H1 (cell line): Measurements from ENCODE around the gene RAMP1. TPM values are rescaled to one million over a fixed set of nuclear protein-coding genes. Genes with fewer than 3 reads are reported as not detected.

Experiments used
- CTCF ChIA-PET: fragments of 300-600 bp; sonication (Branson Sonifier 250); formaldehyde crosslinking; loops from one replicate; lab custom pipeline; 2021; ENCODE audit not compliant: partially characterized antibody; lab: Charles Lee
- POLR2A ChIA-PET: fragments of 300-600 bp; sonication (Branson Sonifier 250); formaldehyde crosslinking; loops from one replicate; lab custom pipeline; 2021; ENCODE audit warnings: inconsistent platforms; ENCODE audit not compliant: partially characterized antibody; lab: Charles Lee
- DNase-seq, 2 experiments: peaks; one replicate each; pipeline versions ENCODE4 v3.0.0 to v3.0.0-alpha.2; 2010 to 2022; ENCODE audit warnings: low spot score in 2 of 2, low read depth in 1 of 2, mixed read lengths in 1 of 2
- FAIRE-seq: peaks from 2 replicates; lab custom pipeline; 2011; peaks lifted over from hg19 to GRCh38; lab: Jason Lieb, UNC
- H2AFZ ChIP-seq: 2 replicates; pipeline ENCODE4 v1.8.1; 2012; ENCODE audit warnings: low read length, inconsistent platforms
- H2AK5ac ChIP-seq: 2 replicates; pipeline ENCODE4 v1.6.1; 2013; ENCODE audit warnings: low read depth, low read length
- H2BK120ac ChIP-seq: replicated peaks from 2 replicates; pipeline ENCODE3; 2013; ENCODE audit warnings: low read depth, low read length, inconsistent platforms
- H2BK12ac ChIP-seq: 2 replicates; pipeline ENCODE4 v1.6.1; 2013; ENCODE audit warnings: low read depth, low read length
- H2BK15ac ChIP-seq: 2 replicates; pipeline ENCODE4 v1.6.1; 2013; ENCODE audit warnings: low read length
- H2BK20ac ChIP-seq: 2 replicates; pipeline ENCODE4 v1.6.1; 2013; ENCODE audit warnings: low read length
- H2BK5ac ChIP-seq: 2 replicates; pipeline ENCODE4 v1.6.1; 2013; ENCODE audit warnings: low read depth, low read length
- H3K14ac ChIP-seq: 2 replicates; pipeline ENCODE4 v1.6.1; 2013; ENCODE audit warnings: inconsistent platforms; ENCODE audit not compliant: insufficient read length
- H3K18ac ChIP-seq: 2 replicates; pipeline ENCODE4 v1.6.1; 2013; ENCODE audit warnings: low read length; ENCODE audit errors: extremely low read depth
- H3K23ac ChIP-seq: 2 replicates; pipeline ENCODE4 v1.6.1; 2013; ENCODE audit warnings: inconsistent platforms; ENCODE audit not compliant: insufficient read length
- H3K23me2 ChIP-seq: 2 replicates; pipeline ENCODE4 v1.6.1; 2013; ENCODE audit warnings: low read depth, low read length
- H3K27ac ChIP-seq: 2 replicates; pipeline ENCODE4 v1.6.1; 2011; ENCODE audit warnings: low read depth, low read length, inconsistent platforms
- H3K27me3 ChIP-seq, 4 experiments: replicated peaks in 1 of 4; 1 replicate in 1 of 4; 2 replicates in 3 of 4; pipeline versions ENCODE4 v1.6.1 to v1.8.1; 2011 to 2013; ENCODE audit warnings: low read length in 3 of 4, mild to moderate bottlenecking in 3 of 4, inconsistent platforms in 2 of 4, mixed read lengths in 2 of 4, moderate library complexity in 1 of 4; ENCODE audit not compliant: control insufficient read depth in 3 of 4, insufficient read depth in 3 of 4; ENCODE audit errors: extremely low read depth in 1 of 4
- H3K36me3 ChIP-seq, 4 experiments: 2 replicates each; pipeline versions ENCODE4 v1.6.1 to v1.8.1; 2011 to 2013; ENCODE audit warnings: mild to moderate bottlenecking in 4 of 4, low read length in 3 of 4, moderate library complexity in 2 of 4, control low read depth in 1 of 4, inconsistent platforms in 1 of 4; ENCODE audit not compliant: insufficient read depth in 4 of 4, control insufficient read depth in 2 of 4
- H3K4ac ChIP-seq: replicated peaks from 2 replicates; pipeline ENCODE3; 2013; ENCODE audit warnings: low read length, low read depth, mixed read lengths, inconsistent platforms; ENCODE audit not compliant: insufficient read length
- H3K4me1 ChIP-seq, 4 experiments: replicated peaks in 1 of 4; 1 replicate in 1 of 4; 2 replicates in 3 of 4; pipeline versions ENCODE4 v1.6.1 to v1.8.1; 2011 to 2013; ENCODE audit warnings: low read length in 3 of 4, inconsistent platforms in 2 of 4, mixed read lengths in 1 of 4; ENCODE audit not compliant: insufficient read depth in 4 of 4, control insufficient read depth in 3 of 4
- H3K4me2 ChIP-seq, 2 experiments: 2 replicates each; pipeline versions ENCODE4 v1.6.1 to v1.8.1; 2011 to 2013; ENCODE audit warnings: low read depth in 2 of 2, low read length in 2 of 2, control low read depth in 1 of 2, inconsistent platforms in 1 of 2, mild to moderate bottlenecking in 1 of 2; ENCODE audit not compliant: insufficient read depth in 1 of 2
- H3K4me3 ChIP-seq, 4 experiments: fragments of 200-600, 300-600 bp in 1 of 4; sonication (generic), shearing (Covaris generic), sonication (Bioruptor Twin) in 1 of 4; 2 replicates each; pipeline versions ENCODE4 v1.5.1 to v1.8.1; 2011 to 2016; ENCODE audit warnings: low read length in 4 of 4, low read depth in 3 of 4, control low read depth in 2 of 4, inconsistent platforms in 2 of 4, mild to moderate bottlenecking in 2 of 4, mixed read lengths in 1 of 4, moderate library complexity in 1 of 4; ENCODE audit not compliant: insufficient read depth in 2 of 4; ENCODE audit errors: extremely low read depth in 1 of 4
- H3K56ac ChIP-seq: replicated peaks from 2 replicates; pipeline ENCODE3; 2013; ENCODE audit warnings: low read depth, mild to moderate bottlenecking, mixed read lengths, low read length, inconsistent platforms; ENCODE audit not compliant: insufficient read length
- H3K79me1 ChIP-seq: 2 replicates; pipeline ENCODE4 v1.6.1; 2013; ENCODE audit warnings: low read depth, low read length, control low read depth
- H3K79me2 ChIP-seq, 2 experiments: 2 replicates each; pipeline versions ENCODE4 v1.6.1 to v1.8.1; 2012 to 2013; ENCODE audit warnings: low read length in 2 of 2, mild to moderate bottlenecking in 2 of 2, inconsistent platforms in 1 of 2; ENCODE audit not compliant: insufficient read depth in 2 of 2, control insufficient read depth in 1 of 2
- H3K9ac ChIP-seq, 4 experiments: replicated peaks in 1 of 4; 1 replicate in 1 of 4; 2 replicates in 3 of 4; pipeline versions ENCODE4 v1.6.1 to v1.8.1; 2011 to 2013; ENCODE audit warnings: low read depth in 3 of 4, low read length in 3 of 4, control low read depth in 2 of 4, mild to moderate bottlenecking in 2 of 4, moderate library complexity in 2 of 4, inconsistent platforms in 1 of 4; ENCODE audit errors: extremely low read depth in 1 of 4
- H3K9me3 ChIP-seq, 2 experiments: 2 replicates each; pipeline versions ENCODE4 v1.6.1 to v1.8.1; 2012 to 2013; ENCODE audit warnings: mild to moderate bottlenecking in 2 of 2, moderate library complexity in 2 of 2, control low read depth in 1 of 2, inconsistent platforms in 1 of 2, low read depth in 1 of 2, low read length in 1 of 2, mixed read lengths in 1 of 2; ENCODE audit not compliant: insufficient read depth in 2 of 2
- H4K20me1 ChIP-seq, 2 experiments: replicated peaks in 1 of 2; 2 replicates each; pipeline versions ENCODE3 to v1.8.1; 2011 to 2013; ENCODE audit warnings: inconsistent platforms in 2 of 2, low read length in 2 of 2, mild to moderate bottlenecking in 1 of 2; ENCODE audit not compliant: insufficient read depth in 2 of 2, control insufficient read depth in 1 of 2
- H4K5ac ChIP-seq: 2 replicates; pipeline ENCODE4 v1.6.1; 2013; ENCODE audit warnings: low read length, low read depth, mixed read lengths, inconsistent platforms; ENCODE audit not compliant: insufficient read length
- H4K8ac ChIP-seq: 2 replicates; pipeline ENCODE4 v1.8.0; 2013; ENCODE audit warnings: mild to moderate bottlenecking, moderate library complexity, low read length, inconsistent platforms; ENCODE audit not compliant: insufficient read depth; ENCODE audit errors: extremely low read depth
- H4K91ac ChIP-seq: replicated peaks from 2 replicates; pipeline ENCODE3; 2013; ENCODE audit warnings: low read length, mixed read lengths, inconsistent platforms; ENCODE audit not compliant: insufficient read length
- BACH1 ChIP-seq: IDR thresholded peaks from 2 replicates; pipeline ENCODE4 v1.6.1; 2012; ENCODE audit warnings: low read length, improper control_type of control experiment
- CTBP2 ChIP-seq: IDR thresholded peaks from 2 replicates; pipeline ENCODE4 v1.7.0; 2011; ENCODE audit warnings: borderline replicate concordance, mild to moderate bottlenecking, moderate library complexity, mixed read lengths, low read length; ENCODE audit not compliant: insufficient read depth, insufficient read length
- KDM1A ChIP-seq: fragments of 200-600, 300-600 bp; sonication (generic); IDR thresholded peaks from 2 replicates; pipeline ENCODE4 v1.7.1; 2016; ENCODE audit warnings: mild to moderate bottlenecking, low read length, borderline replicate concordance
- KDM5A ChIP-seq: fragments of 200-600 bp; IDR thresholded peaks from 2 replicates; pipeline ENCODE4 v1.7.1; 2012; ENCODE audit warnings: mild to moderate bottlenecking, low read length, inconsistent platforms, mixed read lengths
- MAFK ChIP-seq: IDR thresholded peaks from 2 replicates; pipeline ENCODE4 v1.6.1; 2012; ENCODE audit warnings: low read depth, mild to moderate bottlenecking, improper control_type of control experiment, low read length
- NANOG ChIP-seq: IDR thresholded peaks from 2 replicates; pipeline ENCODE4 v1.6.1; 2011; ENCODE audit warnings: low read length, low read depth, mild to moderate bottlenecking, inconsistent platforms; ENCODE audit not compliant: insufficient read depth, poor library complexity, severe bottlenecking
- NRF1 ChIP-seq: IDR thresholded peaks from 2 replicates; pipeline ENCODE4 v1.6.1; 2011; ENCODE audit warnings: mild to moderate bottlenecking, low read depth, low read length, improper control_type of control experiment
- POLR2A ChIP-seq, 2 experiments: IDR thresholded peaks; 1 replicate in 1 of 2; 2 replicates in 1 of 2; pipeline ENCODE4 v1.6.1; 2011; ENCODE audit warnings: low read depth in 2 of 2, low read length in 2 of 2, mild to moderate bottlenecking in 2 of 2; ENCODE audit errors: control extremely low read depth in 1 of 2
- SIN3A ChIP-seq, 2 experiments: IDR thresholded peaks in 1 of 2; conservative IDR thresholded peaks in 1 of 2; 2 replicates each; pipeline ENCODE4 v1.6.1; 2011 to 2012; ENCODE audit warnings: low read length in 2 of 2, improper control_type of control experiment in 1 of 2, low read depth in 1 of 2, mild to moderate bottlenecking in 1 of 2
- TCF12 ChIP-seq: IDR thresholded peaks from 2 replicates; pipeline ENCODE4 v1.6.1; 2011; ENCODE audit warnings: low read depth, mild to moderate bottlenecking, low read length
- WGBS, 2 experiments: shearing (Covaris generic) in 1 of 2; methylation state at CpG; one replicate each; pipeline versions ENCODE4 v1.1.6 to v1.1.7; 2013 to 2015; ENCODE audit warnings: low lambda C conversion rate in 2 of 2, mixed read lengths in 2 of 2, inconsistent platforms in 1 of 2, low coverage in 1 of 2, missing lambda C conversion rate in 1 of 2; ENCODE audit not compliant: insufficient replicate concordance in 2 of 2, insufficient coverage in 1 of 2, insufficient read length in 1 of 2; ENCODE audit errors: extremely low coverage in 1 of 2, missing lambda C conversion rate in 1 of 2; 5-methylcytosine and 5-hydroxymethylcytosine counted together
- polyA plus RNA-seq, 7 experiments: library from polyadenylated mRNA; depleted of rRNA in 3 of 7; stranded (reverse) in 5 of 7; unstranded in 2 of 7; fragments of >200 nt in 5 of 7; fragments of 200-250 nt in 2 of 7; gene quantifications; 1 replicate in 5 of 7; 2 replicates in 1 of 7; 4 replicates in 1 of 7; pipeline versions ENCODE4 v1.2.1 to v1.2.3, GENCODE V29; 2011 to 2013; ENCODE audit warnings: missing spikeins in 2 of 7, mixed read lengths in 2 of 7
- total RNA-seq: library from RNA; stranded (reverse); fragmentation: NEBNext Ultra II Directional; extraction: Animal tissue kit (Norgen Biotek cat#: 25700); gene quantifications from 2 replicates; pipeline ENCODE4 v1.2.1, GENCODE V29; 2021
- TF ChIP-seq, protein P1 (sequence below): IDR thresholded peaks from 2 replicates; pipeline ENCODE4 v1.6.1; 2012; ENCODE audit warnings: inconsistent platforms

Gene RAMP1
- total and polyA plus RNA-seq, 2 of the 8 experiments (the other 6 are each of a cell fraction or from before 2014, with no cell fraction given) = 0.65 to 4.3 TPM

DNA sequence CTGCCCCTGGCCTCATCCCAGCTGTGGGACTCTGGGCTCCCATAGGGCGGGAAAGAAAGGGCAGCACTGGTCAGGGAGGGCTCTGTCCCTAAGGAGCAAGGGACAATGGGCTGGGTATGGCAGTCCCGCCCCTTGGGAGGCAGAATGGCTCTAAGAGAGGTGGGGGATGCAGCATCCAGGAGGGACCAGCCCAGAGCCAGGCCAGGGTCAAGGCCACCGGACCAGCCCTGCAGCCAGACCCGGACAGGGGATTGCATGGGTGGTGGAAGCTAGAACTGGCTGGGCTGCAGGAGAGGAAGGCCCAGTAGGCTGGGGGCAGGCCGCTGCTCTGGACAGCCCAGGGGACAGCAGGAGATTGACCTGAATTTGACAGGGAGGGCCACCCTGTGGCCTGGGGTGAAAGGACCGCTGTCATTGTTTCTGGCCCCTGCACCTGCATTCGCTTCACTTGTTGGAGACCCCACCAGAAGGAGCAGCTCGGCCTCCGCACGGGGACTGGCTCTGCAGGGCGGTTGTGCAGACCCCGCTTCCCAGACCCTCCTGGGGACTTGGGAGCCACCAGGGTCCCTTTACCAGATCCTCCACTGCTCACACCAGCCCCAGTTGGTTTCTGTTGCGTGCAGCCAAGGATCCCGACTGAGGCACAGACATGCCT lies 14.6 kb downstream of the RAMP1 start:
- H2BK5ac ChIP-seq = no peak overlapping the region
- no peak overlapping the region for H4K91ac ChIP-seq
- no peak overlapping the region for H3K23ac ChIP-seq
- H3K4me3 ChIP-seq = no peak overlapping the region
- no peaks in the 10 kb centered on the region for H3K79me1 ChIP-seq
- H2BK15ac ChIP-seq = no peak overlapping the region
- no peak overlapping the region for H2BK20ac ChIP-seq
- no peak overlapping the region for H3K4me2 ChIP-seq
- ChIA-PET CTCF (interaction anchor here (1.1 kb wide), 1 partner anchor 10 kb away, joined by 3 read pairs; no protein-coding TSS in a partner anchor), POLR2A (interaction anchor here (1.6 kb wide), 1 partner anchor 187 kb away, joined by 3 read pairs; the partner anchor contains the start of gene SCLY)
- no peaks in the 10 kb centered on the region for H3K23me2 ChIP-seq
- H2AK5ac ChIP-seq = no peak overlapping the region
- DNase-seq (peak in 1 of 2 experiments; percentile 44), FAIRE-seq (no peak)
- H3K4me1 ChIP-seq = no peaks in the 10 kb centered on the region; a peak in 2 of 7 replicates
- no peak overlapping the region for H2AFZ ChIP-seq
- H3K9ac ChIP-seq = no peak overlapping the region
- no peak overlapping the region for H2BK120ac ChIP-seq
- H3K27ac ChIP-seq = no peak overlapping the region
- H3K79me2 ChIP-seq = no peaks in the 10 kb centered on the region
- no peaks in the 10 kb centered on the region; a peak in 1 of 4 replicates for H3K9me3 ChIP-seq
- no peak overlapping the region for H3K14ac ChIP-seq
- no peak overlapping the region for H4K8ac ChIP-seq
- H3K4ac ChIP-seq = no peak overlapping the region
- no peak overlapping the region for H4K5ac ChIP-seq
- H3K18ac ChIP-seq = no peak overlapping the region
- no peaks in the 10 kb centered on the region for H3K27me3 ChIP-seq
- no peak overlapping the region for H2BK12ac ChIP-seq
- no peaks in the 10 kb centered on the region for H4K20me1 ChIP-seq
- no peaks in the 10 kb centered on the region for H3K36me3 ChIP-seq
- WGBS, 2 experiments = 84% methylated on average over 14 of the region's 14 CpGs; no CpG with 5 or more reads in 1 of the 2 experiments
- H3K56ac ChIP-seq = no peak overlapping the region
- no peak for TF ChIP-seq KDM1A
- no peak for TF ChIP-seq NRF1
- TF ChIP-seq TCF12 = no peak
- no peak for TF ChIP-seq NANOG
- no peak for TF ChIP-seq CTBP2
- TF ChIP-seq, protein P1, sequence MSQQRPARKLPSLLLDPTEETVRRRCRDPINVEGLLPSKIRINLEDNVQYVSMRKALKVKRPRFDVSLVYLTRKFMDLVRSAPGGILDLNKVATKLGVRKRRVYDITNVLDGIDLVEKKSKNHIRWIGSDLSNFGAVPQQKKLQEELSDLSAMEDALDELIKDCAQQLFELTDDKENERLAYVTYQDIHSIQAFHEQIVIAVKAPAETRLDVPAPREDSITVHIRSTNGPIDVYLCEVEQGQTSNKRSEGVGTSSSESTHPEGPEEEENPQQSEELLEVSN = no peak
- no peak for TF ChIP-seq BACH1
- no peak for TF ChIP-seq POLR2A (IDR thresholded peaks at IDR 0.05; ENCODE audit: control extremely low read depth in 1 of 2, low read depth in 2 of 2, low read length in 2 of 2)
- no peak for TF ChIP-seq KDM5A
- TF ChIP-seq MAFK = no peak
- TF ChIP-seq SIN3A (conservative IDR thresholded peaks at IDR 0.05 in 1 of 2, IDR thresholded peaks at IDR 0.05 in 1 of 2; ENCODE audit: low read depth in 1 of 2, low read length in 2 of 2) = no peak
